ENCODE results near the gene WDR64. TPM values are rescaled to one million over a fixed set of nuclear protein-coding genes. Genes with fewer than 3 reads are reported as not detected.

The WDR64 gene
- total and polyA plus RNA-seq, 2 experiments from 2014 or later = not detected

- TF ChIP-seq ZNF462 (CRISPR knock-in tag; IDR thresholded peaks at IDR 0.05) = no peak
- TF ChIP-seq ETS1 (IDR thresholded peaks at IDR 0.05) = no peak
- no peak for TF ChIP-seq REST (IDR thresholded peaks at IDR 0.05; ENCODE audit: unreplicated experiment)
- no peak for TF ChIP-seq EZH2phosphoT487 (IDR thresholded peaks at IDR 0.05; ENCODE audit: unreplicated experiment)
- no peak for TF ChIP-seq EZH2 (IDR thresholded peaks at IDR 0.05; ENCODE audit: low read depth, unreplicated experiment)
- TF ChIP-seq NANOG (IDR thresholded peaks at IDR 0.05; ENCODE audit: borderline replicate concordance) = no peak
- TF ChIP-seq ZNF114 (CRISPR knock-in tag; IDR thresholded peaks at IDR 0.05) = no peak
- TF ChIP-seq ZNF331 (CRISPR knock-in tag; IDR thresholded peaks at IDR 0.05; ENCODE audit: low read depth) = no peak
Observed at GRCh38 chr1:241677201-241677600, 25.1 kb downstream of the WDR64 start (continued).
